Subcutaneous preadipocyte (primary cell): ENCODE results near the gene WIZ. TPM values are rescaled to one million over a fixed set of nuclear protein-coding genes. Genes with fewer than 3 reads are reported as not detected.

Experiments used
- small RNA-seq: library from RNA; depleted of rRNA; stranded (forward); fragments of <200 nt; gene quantifications from one replicate; pipeline ENCODE3, GENCODE V24; 2012
- total RNA-seq: library from RNA; depleted of rRNA; stranded (reverse); fragments of >200 nt; gene quantifications from 2 replicates; pipeline ENCODE4 v1.2.3, GENCODE V29; 2012

Gene WIZ, protein sequence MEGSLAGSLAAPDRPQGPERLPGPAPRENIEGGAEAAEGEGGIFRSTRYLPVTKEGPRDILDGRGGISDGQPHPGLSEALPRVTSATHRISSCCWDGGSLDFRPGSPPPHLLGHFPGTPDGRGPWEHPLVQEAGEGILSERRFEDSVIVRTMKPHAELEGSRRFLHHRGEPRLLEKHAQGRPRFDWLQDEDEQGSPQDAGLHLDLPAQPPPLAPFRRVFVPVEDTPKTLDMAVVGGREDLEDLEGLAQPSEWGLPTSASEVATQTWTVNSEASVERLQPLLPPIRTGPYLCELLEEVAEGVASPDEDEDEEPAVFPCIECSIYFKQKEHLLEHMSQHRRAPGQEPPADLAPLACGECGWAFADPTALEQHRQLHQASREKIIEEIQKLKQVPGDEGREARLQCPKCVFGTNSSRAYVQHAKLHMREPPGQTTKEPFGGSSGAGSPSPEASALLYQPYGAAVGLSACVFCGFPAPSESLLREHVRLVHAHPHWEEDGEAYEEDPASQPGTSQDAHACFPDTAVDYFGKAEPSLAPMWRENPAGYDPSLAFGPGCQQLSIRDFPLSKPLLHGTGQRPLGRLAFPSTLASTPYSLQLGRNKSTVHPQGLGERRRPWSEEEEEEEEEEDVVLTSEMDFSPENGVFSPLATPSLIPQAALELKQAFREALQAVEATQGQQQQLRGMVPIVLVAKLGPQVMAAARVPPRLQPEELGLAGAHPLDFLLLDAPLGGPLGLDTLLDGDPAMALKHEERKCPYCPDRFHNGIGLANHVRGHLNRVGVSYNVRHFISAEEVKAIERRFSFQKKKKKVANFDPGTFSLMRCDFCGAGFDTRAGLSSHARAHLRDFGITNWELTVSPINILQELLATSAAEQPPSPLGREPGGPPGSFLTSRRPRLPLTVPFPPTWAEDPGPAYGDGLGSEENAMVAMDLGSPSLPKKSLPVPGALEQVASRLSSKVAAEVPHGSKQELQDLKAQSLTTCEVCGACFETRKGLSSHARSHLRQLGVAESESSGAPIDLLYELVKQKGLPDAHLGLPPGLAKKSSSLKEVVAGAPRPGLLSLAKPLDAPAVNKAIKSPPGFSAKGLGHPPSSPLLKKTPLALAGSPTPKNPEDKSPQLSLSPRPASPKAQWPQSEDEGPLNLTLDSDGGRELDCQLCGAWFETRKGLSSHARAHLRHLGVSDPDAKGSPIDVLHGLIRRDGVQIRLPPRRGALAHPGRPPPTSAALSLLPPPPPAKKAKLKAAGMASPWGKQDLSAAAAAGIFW (N-terminal part only)
- total RNA-seq, result 10.2 and 10.7 TPM in 2 replicates

DNA sequence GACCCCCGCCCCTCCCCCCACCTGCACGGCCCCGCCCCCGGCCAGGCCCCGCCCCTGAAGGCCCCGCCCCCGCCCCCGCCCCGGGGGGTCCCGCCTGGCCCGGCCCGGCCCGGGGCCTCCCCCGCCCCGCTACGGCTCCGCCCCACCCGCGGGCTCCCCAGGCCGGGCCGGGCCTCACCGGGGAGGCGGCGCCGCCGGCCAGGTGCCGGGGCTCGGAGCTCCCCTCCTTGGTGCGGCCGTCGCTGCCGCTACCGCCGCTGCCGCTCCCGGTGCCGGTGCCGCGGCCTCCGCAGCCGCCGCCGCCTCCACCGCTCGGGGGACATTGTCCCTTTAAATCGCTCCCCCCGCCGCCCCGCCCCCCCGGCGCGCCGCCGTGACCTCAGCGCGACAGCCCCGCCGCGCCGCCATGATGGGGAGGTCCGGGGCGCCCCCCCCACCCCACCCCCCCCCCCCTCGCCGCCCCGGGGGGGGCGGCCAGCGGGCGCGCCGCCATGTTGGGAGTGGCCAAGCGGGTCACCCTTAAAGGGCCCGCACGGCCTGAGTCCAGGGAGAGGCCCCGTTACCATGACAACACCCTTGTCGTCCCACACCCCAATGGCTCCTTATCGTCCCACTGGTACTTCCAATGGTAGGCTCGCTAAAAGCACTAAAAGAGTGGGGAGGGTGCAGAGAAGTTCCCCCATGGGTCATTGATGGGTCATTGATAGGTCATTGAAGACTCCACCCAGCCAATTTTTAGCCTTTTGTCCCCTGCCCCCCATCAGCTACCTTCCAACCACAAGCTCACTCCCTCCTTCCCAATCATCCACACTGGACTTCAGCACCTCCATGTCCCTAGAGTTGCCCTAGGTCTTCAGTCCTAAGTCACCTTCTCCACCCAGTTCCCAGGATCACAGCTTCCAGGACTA is at the start of gene WIZ:
Gene WIZ, minus strand, starts transcription at position 337 of the 908 bp plus-strand sequence. CDS start 1,649 bp downstream, outside the sequence.

DNA sequence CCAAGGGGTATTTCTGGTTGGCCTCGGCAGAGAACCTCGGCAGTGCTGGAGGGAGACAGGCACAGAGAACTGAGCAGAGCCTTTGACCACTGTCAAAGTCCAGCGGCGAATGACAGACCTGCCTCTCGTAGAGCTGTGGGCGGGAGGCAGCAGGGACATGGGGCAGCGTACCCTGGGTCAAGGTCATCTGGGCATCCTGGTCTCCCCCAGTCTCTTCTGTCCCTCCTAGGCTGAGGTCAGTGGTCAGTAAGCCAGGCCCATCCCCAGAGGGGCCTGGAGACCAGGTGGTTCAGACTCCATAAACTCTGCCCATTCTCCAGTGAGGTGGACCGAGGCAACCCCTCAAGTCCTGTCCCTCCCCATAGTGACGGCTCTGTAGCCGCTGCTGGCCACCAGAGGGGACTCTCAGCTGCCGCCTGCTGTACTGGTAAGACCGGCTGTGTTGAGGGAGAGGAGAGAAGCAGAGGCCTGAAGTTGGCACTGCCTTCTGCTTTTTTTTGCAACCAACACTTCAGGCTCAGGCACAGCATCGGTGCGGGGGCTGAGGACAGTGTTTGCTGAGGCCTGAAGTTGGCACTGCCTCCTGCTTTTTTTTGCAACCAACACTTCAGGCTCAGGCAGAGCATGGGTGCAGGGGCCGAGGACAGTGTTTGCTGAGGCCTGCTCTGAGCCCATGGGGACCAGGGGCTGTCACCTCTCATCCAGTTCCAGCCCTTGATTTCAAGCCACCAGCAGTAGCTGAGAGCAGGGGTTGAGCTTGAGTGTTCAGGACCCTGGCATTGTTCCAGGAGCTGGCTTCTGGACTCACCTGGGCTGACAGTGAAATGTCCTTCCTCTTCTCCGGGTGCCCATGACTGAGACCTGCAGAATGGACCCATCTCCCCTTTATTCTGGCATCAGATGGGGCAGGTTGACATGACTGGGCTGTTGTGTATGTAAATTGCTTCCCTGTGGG is 29.9 kb upstream of the WIZ start, which contains the start of gene PGLYRP2:
Gene PGLYRP2, minus strand, starts transcription at position 111 of the 955 bp plus-strand sequence. CDS start 130 bp downstream, outside the sequence.

GRCh38 chr19:15464394-15465385 is 14.9 kb upstream of the WIZ start, which contains the start of gene RASAL3:
TSS of gene RASAL3 (minus strand) at chr19:15464544. CDS start at chr19:15464358, 186 bp downstream.

DNA sequence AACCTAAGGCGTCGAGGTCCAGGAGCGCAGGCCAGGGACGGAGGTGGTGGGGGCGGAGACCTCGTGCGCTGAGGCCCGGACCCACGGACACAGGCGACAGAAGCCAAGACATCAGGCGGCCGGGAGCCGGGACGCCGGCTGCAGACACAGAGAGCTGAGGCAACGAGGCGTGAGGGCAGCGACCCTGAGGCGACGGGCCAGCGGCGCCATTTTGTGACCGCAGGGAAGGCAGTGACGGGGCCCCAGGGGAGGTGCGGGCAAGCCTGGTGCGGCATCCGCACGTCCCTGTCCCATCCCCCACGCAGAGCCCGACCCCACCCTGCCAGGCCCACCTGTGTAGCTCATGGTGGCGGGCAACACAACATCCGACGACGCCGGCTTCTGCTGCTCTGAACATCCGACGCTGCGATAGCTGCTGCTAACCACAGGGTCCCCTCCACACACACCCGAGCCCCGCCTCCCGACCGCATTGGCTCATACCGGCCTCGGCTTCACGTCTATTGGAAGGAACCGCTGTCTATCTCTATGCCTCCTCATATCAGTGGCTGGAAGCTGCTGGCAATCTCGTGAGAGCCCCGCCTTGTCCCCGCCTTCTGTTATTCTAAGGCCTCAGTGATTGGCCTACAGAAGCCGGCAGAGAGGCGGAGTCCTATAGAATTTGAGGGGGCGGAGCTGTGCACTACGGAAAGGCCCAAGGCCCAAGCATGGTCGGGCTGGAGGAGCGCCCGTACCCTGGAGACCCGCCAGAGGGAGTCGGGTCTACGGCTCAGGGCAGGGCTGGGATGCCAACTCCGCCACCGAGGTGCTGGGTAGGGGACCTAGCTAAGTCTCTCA is 31.0 kb downstream of the WIZ start, which contains the start of gene AKAP8L:
Gene AKAP8L, minus strand, starts transcription at position 410 of the 834 bp plus-strand sequence. Its CDS starts 65 bp downstream, at position 345.

DNA sequence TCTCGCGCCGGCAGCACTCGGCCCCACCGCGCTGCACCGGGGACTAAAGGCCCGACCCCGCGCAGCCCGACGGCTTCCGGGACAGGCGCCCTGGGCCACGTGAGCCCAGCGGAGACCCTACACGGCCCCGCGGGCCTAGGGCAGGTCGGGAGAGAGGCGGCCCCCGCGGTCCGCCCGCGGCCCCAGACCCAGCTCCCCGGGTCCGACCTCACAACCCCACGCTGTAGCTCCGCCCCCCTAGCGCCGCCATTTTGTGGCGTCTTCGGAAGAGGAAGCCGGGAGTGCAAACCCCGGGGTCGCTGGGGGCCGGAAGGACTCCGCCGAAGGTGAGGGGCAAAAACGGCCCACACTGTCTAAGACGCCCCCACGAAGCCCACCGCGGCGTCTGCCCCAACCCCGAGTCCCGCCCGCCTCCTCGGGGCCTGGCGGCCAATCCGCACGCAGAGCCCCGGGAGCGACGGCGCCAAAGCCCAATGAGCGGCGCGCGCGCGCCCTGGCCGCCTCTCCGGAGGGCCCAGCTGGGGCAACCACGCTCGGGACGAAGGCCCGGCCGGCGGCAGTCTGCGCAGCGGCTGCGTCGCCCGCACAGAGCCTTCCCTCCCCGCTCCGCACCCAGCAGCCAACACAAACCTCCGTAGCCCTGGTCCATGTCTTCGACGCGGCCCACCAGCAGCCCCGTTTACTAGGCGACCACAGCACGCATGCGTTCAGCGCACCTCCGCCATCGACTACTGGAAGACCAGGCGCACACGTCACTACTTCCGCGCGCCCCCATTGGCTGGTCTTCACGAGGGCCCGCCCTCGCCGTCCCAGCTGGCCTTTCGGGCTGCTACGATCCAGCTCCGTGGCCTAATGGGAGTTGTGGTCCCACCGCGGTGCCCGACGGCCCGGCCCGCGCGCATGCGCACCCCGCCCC is 70.4 kb downstream of the WIZ start, which contains the start of gene AKAP8:
Gene AKAP8, minus strand, starts transcription at position 705 of the 916 bp plus-strand sequence. Its CDS starts 56 bp downstream, at position 649.

Small RNA genes lying within 50 kb of the gene (small RNA-seq; reads per million reads assigned to genes)
- not detected for gene MIR1470

Other genes with a start within 250 kb of the WIZ start
- 25.0 and 62.4 TPM in 2 replicates for gene NOTCH3, start 249.0 kb downstream of the WIZ start, total RNA-seq
- gene EPHX3, start 217.5 kb downstream of the WIZ start, total RNA-seq, result under 0.01 TPM in 1 of 2 replicates, not detected in the other
- 17.6 and 21.9 TPM in 2 replicates for gene BRD4, start 117.4 kb downstream of the WIZ start, total RNA-seq
- 17.6 and 23.3 TPM in 2 replicates for gene AKAP8, start 70.2 kb downstream of the WIZ start, total RNA-seq
- 51.8 and 58.8 TPM in 2 replicates for gene AKAP8L, start 31.0 kb downstream of the WIZ start, total RNA-seq
- gene RASAL3, start 14.6 kb upstream of the WIZ start, total RNA-seq, result not detected in 2 replicates
- not detected in 2 replicates for gene PGLYRP2, start 29.5 kb upstream of the WIZ start, total RNA-seq
- not detected in 2 replicates for gene CYP4F22, start 58.6 kb upstream of the WIZ start, total RNA-seq
- not detected in 2 replicates for gene CYP4F8, start 165.3 kb upstream of the WIZ start, total RNA-seq
- not detected in 2 replicates for gene CYP4F3, start 190.9 kb upstream of the WIZ start, total RNA-seq
- gene CYP4F12, start 223.1 kb upstream of the WIZ start, total RNA-seq, result 0.39 and 2.6 TPM in 2 replicates